Stimulated activated CD8-positive, alpha-beta memory T cell treated with anti-CD3 and anti-CD28 coated beads, Interleukin-4, amount 100 ng/mL, for 48 hours (primary cell): ENCODE data around the gene KIAA1586.
"Not testable (repeated sequence)": the region's sequence is repeated elsewhere in the genome, so short reads cannot be mapped to it uniquely, and the experiment has no call there.

Experiments used
- DNase-seq: peaks from one replicate; pipeline ENCODE4 v3.0.0-alpha.2; 2020

Gene KIAA1586

DNA sequence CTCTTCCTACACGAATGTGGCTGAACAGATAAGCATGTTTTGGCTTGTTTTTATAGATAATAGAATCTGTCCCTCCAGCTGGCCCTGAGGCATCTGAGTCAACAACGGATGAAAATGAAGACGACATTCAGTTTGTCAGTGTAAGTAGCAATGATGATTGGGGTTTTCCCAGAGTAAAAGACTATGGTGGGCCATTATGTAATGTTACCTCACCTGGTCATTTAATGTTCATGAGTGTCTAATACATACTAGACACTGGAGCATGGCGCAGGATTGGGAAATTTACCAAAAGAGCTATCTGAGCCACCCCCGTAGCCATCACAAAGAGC, 728 bp downstream of the KIAA1586 start:
- not testable (repeated sequence) for DNase-seq

DNA sequence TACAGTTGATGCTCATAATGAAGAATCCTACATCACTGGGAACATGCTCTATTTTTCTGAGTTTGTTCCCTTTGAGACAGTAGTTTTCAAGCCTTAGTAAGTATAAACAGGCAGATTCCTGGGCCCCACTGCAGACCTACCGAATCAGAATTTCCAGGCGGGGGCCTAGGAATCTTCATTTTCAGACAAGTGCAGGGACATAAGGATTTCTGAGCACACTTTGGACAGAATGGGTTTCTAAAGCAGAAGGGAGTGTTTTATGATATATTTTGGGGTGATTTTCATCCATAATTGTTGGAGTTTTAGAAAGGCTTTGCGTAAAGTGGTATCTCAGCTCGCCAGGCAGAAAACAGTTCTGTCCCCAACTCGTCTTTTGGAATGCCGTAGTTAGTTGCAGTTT, 1.4 kb downstream of the KIAA1586 start:
- not testable (repeated sequence) for DNase-seq

DNA sequence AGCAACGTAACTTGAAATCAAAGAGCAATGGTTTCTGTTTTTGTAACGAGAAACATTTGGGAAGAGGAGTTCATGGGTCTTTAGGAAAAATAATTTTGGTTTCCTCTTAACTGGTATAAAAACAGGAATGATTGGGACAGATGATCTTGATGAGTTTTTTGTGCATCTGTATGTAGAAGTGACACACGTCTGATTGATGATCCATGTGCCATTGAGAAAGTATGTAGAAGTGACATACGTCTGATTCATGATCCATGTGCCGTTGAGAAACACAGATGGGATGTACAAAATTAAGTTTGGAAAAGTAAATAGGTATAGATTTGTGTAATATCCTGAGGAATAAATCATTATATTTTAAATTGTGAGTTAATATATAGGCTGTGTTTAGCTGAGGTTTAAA, 2.1 kb downstream of the KIAA1586 start:
- no peak for DNase-seq

DNA sequence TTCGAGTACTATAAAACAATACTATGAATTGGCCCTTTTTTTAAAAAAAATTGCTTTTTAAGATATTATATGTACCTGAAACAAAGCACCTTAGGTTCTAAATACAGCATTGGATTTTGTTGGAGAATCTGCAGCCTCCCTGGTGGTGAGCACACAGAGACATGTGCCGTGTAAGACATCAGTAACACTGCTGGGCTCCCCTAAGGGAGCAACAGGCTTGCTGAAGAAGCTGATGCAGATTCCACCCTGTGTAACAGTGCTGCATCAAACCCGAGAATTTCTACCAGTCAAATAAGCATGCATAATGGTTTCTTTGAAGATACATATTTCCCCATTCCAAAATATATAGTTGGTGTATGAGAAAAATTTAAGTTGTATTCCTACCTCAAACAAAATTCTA, 17.4 kb downstream of the KIAA1586 start:
- DNase-seq, result no peak

DNA sequence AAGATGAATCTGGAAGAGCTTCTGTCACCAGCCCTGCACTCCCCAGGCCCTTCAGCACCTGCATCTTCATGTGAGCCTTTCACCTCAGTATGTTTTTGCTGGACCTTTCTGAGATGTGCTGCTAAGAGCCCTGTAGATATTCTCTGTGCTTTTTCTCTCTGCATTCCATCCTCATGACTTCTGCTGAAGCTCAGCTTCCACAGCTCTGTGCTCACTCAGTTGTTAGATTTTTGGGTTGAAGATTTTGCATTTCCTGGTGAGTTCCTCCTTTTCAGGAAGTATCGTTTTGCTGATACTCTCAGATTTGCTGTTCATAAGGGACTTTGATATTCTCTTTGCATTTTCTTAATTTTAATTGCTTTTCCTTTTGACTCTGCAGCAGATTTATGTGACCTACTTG, 18.3 kb downstream of the KIAA1586 start:
- no peak for DNase-seq

DNA sequence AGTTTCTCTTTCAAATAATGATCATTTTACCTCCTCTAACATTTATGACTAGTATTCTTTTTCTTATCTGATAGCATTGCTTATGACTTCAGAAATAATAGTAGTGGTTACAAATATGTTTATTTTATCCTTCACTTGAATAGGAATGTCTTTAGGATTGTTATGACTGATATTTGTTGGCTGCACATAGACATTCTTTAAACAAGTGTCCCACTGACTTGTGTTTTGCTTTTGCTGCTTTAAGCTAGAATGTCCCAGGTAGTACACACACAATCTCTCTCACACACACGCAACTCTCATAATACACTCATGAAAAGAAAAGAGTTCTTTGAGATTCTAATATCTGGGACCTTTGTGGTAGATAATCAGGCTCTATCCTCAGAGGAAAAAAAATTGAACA, 21.6 kb downstream of the KIAA1586 start:
- DNase-seq, result no peak

DNA sequence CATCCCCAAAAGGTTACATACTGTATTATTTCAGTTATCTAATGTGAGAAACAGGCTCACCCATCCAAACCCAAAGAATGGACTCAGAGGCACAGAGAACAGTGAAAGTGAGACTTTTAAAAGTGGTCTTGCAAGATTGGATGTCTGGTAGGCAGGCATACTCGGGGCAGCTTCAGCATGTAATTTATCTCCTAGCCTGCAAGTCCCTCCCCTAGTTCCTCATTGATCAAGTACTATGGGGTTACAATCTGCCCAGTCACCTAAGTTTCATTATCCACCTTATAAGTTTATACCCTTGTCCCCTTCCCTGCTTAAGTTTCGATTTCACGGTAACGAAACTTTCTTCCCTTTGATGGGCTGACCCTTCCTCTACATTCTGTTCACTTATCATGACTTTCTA, 22.7 kb downstream of the KIAA1586 start:
- DNase-seq, result no peak

DNA sequence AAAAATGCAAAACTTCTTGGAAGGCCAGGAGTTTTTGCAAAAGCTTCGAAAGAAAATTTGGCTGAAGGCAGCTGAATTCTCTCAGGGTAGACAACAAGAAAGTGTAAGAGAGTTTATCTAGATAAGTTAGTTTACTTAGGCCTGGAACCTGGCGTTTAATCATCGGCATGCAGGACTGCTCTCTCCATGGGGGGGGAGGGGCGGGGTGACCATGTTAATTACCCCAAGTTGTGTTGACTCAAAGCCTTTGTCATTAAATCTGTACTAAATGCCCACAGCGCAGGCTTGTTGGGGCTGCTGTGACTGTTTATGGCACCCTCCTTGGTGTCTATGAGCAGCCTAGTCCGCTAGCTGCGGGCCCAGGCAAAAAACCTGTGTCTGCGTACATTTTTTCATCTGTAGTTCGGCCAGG, 23.4 kb downstream of the KIAA1586 start:
- DNase-seq, result no peak

DNA sequence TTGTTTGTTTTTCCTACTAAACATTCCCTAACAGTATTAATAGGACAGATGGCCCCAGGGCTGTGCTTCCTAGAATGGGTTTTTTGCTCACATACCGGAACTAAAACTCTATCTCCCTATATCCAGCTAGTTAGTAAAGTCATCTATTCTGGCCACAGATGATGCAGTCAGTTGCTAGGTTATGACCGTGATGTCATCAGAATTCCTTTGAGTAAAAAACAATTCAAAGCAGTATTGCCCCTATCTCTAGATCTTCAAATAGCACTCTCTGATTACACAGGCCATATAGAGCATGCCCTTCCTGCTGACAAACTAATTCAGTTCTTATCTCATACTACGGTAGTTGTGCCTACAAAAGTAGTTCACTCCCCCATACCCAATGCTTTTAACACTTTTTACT, 25.6 kb downstream of the KIAA1586 start:
- DNase-seq, result no peak

DNA sequence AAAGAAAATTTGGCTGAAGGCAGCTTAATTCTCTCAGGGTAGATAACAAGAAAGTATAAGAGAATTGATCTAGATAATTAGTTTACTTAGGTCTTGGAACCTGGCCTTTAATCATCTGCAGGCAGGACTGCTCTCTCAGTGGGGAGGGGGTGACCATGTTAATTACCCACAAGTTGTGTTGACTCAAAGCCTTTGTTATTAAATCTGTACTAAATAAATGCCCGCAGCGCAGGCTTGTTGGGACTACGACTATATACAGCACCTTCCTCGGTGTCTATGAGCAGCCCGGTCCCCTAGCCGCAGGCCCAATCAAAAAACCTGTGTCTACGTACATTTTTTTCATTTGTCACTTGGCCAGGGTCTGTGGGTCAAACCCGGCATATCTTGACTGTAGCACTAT, 27.9 kb downstream of the KIAA1586 start:
- DNase-seq, result no peak

DNA sequence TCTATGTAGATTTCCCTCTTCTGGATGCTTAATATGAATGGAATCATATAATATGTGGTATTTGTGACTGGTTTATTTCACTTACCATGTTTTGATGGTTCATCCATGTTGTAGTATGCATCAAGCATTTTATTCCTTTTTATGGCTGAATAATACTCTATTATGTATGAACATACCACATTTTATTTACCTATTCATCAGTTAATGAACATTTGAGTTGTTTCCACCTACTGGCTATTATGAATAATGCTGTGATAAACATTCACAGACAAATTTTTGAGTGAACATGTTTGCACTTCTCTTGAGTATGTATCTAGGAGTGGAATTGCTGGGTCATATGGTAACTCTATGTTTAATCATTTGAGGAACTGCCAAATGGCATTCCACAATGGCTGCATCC, 28.6 kb downstream of the KIAA1586 start:
- DNase-seq, result no peak

DNA sequence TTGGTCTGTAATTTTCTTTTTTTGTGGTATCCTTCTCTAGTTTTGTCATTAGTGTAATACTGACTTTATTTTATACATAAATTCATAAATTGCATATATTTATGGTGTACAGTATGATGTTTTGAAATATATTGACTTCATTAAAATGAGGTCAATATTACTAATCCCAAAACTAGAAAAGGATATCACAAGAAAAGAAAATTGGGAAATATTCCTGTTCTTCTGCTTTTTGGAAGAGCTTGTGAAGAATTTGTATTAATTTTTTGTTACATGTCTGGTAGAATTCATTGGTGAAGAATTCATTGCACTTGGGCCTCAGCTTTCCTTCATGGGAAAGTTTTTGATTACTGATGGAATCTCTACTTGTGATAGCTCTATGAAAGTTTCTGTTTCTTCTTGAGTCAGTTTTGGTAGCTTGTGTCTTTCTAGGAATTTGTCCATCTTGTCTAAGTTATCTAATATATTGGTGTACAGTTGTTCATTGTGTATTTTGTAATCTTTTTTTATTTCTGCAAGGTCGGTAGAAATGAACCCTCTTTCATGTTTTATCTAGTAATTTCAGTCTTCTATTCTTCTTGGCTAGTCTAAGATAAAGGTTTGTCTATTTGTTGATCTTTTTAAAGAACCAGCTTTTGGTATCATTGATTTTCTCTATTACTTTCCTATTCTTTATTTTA, 32.2 kb downstream of the KIAA1586 start:
- DNase-seq, result no peak

DNA sequence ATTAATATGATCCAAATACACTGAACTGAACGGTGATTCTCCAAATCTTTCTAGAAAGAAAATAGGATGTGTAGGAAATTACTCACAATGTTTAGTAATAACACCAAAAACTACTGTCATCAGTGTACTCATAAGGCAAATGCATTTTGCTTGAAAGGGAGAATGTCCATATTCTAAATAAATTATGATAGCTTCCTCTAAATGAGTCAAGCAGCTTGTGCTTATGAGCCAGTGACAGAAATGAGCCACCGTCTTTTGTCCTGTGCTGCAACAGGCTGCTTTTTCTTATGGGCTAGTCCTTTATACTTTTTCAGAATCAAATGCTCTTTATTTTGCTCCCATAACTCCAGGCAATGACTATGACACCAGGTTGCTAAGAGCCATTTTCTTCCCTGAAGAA, 39.0 kb downstream of the KIAA1586 start:
- DNase-seq, result no peak

DNA sequence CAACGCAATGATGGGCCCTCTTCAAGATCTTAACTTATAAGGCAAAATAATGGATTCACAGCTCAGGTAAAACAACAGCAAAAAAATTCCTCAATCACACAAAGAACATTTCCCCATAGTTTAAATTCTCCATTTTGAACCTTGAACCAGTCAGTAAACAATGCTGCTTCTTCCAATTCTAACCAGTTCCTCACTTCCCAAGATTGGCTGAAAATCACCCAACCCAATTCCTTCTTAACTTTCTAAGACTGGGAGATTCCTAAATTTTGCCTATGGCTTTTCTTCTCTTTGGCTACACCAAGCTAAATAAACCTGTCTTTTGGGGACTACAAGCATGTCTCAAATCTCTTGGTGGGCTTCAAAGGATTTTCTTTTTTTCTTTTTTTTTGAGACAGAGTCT, 40.4 kb downstream of the KIAA1586 start:
- DNase-seq, result no peak

DNA sequence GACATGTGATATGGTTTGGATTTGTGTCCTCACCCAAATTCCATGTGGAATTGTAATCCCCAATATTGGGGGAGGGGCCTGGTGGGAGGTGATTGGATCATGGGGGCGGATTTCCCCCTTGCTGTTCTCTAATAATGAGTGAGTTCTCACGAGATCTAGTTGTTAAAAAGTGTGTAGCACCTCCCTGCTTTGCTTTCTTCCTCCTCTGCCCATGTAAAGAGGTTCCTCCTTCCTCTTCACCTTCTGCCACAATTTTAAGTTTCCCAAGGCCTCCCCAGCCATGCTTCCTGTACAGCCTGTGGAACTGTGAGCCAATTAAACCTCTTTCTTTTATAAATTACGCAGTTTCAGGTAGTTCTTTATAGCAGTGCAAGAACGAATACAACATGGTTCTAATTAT, 41.4 kb downstream of the KIAA1586 start:
- no peak for DNase-seq

DNA sequence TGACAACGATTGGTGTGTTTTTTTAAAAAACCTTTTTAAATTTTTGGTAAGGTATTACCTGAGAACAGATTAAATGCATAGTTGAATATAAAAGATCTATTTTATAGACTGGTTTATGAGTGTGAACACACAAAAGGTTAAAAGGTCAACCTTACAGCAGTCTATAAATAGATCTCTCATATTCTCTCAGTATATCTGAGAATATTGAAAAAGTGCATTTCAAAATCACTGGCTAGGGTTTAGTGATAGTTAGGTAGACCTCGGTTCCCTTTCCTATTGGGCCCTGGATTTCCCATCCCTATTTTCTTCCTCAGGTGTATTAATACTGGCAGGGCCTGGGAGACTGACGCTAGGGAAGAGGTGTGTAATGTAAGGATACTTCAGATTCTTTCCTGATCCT, 42.8 kb downstream of the KIAA1586 start:
- DNase-seq, result no peak

DNA sequence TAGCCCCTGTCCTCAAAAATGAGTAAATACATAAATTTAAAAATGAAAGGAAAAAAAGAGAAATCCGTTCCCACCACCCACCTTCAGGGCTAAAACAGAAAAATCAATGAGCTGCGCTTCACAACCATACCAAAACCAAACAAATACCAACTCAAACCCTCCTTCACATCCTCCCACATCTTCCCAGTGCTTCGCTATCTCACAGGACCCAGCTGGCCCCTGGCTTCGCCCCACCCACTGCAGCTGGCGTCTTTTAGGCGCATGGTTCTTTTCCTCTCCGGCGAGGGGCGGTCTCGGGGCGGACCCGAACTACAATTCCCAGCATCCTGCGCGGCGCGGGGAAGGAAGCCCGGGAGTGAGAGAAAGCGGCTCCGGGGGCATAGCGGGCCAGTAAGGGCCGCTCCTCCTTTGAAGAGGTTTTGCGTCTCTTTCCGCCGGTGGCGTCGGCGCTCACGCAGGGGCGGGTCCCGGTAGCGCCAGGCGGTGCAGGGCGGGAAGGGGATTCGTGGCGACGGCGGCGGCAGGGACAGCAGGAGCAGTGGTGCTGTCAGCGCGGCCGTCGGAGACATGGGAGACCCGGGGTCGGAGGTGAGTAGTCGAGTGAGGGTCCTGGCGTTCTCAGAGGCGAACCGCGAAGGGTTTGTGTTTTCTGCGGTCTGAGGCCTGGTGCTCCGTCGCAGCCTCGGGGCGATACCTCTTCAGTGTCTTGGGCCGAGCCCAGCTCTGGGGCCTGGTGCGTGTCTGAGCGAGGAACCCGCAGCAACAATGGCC, 43.4 kb downstream of the KIAA1586 start, which contains the start of gene ZNF451:
ZNF451 (plus strand) TSS at position 502 of the 771 bp plus-strand sequence; CDS start at position 568, 66 bp downstream.
- DNase-seq, result peak; percentile 98

DNA sequence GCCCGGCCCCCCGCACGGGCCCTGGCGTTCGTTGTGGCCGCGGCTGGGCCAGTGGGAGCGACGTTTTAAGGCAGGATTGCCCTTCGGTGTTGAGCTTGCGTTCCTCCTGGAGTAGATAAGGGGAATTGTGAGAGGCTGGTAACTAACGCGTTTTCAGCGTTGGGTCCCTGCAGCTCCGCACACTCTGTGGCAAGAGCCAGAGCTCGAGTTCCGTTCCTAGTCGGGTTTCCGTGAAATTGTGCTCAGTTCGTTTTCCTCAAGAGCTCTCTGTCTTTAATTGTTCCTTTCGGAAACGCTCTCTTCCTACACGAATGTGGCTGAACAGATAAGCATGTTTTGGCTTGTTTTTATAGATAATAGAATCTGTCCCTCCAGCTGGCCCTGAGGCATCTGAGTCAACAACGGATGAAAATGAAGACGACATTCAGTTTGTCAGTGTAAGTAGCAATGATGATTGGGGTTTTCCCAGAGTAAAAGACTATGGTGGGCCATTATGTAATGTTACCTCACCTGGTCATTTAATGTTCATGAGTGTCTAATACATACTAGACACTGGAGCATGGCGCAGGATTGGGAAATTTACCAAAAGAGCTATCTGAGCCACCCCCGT, 44.1 kb downstream of the KIAA1586 start:
- DNase-seq, result not testable (repeated sequence)

DNA sequence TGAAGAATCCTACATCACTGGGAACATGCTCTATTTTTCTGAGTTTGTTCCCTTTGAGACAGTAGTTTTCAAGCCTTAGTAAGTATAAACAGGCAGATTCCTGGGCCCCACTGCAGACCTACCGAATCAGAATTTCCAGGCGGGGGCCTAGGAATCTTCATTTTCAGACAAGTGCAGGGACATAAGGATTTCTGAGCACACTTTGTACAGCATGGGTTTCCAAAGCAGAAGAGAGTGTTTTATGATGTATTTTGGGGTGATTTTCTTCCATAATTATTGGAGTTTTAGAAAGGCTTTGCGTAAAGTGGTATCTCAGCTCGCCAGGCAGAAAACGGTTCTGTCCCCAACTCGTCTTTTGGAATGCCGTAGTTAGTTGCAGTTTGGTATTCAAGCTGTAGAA, 44.9 kb downstream of the KIAA1586 start:
- not testable (repeated sequence) for DNase-seq

DNA sequence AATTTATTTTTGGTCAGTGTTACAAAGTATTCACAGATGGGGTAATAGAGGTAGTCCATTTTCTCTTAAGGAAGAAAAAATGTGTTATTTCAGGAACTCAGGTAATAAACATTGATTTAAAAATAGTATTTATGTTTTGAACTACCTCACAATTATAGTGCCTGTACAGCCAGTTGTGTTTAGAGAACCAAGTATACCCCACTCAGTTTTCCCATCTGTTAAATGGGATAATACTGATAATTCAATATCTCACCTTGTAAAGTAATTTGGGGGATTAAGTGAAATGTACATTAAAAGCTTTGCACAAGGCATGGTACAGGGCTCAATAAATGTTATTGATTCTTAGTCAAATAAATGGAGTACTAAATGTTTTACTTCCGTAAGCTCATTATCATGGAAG, 48.2 kb downstream of the KIAA1586 start:
- no peak for DNase-seq

DNA sequence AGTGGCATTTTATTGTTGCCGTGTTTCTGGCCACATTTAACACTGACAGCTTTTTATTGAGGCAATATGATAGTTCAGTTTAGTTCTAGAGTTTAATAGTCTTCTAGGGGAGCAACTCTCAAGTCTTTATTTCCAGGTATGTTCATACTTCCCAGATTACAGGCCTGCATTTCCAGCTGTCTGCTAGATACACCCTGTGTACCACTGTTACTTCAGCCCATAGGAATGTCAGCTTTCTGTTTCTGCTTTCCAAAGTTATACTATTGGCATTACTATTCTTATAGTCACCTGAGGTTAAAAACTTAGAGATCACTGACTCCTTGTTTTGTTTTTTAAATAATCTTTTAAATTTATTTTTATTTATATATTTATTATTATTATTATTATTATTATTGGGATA, 51.1 kb downstream of the KIAA1586 start:
- DNase-seq, result no peak

DNA sequence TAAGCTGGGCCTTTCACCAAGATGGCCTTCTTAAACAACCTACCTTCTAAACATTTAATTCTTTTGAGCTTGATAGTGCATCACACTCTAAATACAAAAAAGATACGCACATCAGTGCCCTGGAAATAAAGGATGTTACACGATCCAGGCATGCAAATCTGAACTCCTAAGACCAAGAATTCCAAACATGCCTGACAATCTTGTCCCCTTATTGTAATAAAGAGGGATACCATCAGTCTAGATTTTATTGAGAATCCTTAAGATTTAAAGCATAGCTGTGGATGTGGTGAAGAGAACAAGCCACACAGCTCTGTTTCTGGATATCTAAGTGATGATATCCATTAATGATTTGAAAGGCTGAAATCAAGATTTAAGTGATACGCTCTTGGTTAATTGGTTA, 56.5 kb downstream of the KIAA1586 start:
- DNase-seq, result no peak

DNA sequence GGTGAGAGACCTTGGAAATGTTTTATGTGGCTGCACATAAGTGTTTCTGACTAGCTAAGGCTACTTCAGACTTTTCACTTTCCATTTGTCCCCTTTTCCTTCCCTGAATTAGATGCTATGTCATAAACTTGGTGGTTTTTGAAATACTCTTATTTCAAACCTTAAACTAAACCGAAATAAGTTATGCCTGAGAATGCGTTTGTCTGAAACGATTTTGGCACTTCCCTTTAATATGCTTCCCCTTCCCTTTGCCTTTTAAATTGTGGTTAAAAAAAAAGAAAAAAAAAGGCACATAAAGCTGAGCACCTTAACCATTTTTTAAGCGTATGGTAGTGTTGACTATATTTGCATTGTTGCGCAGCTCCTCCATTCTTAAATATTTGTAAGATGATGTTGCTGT, 57.8 kb downstream of the KIAA1586 start:
- no peak for DNase-seq
